DND-41 (cell line): ENCODE data around the gene ZBED2.

Experiments used
- ATAC-seq: fragments of 200-7000 bp; cut with Tn5 transposase; 3 replicates; pipeline ENCODE4 v1.9.1; 2021; ENCODE audit warnings: low read depth; ENCODE audit not compliant: insufficient read depth
- DNase-seq: peaks from one replicate; pipeline ENCODE4 v3.0.0-alpha.2; 2020
- H2AFZ ChIP-seq: 2 replicates; pipeline ENCODE4 v1.6.0; 2012; ENCODE audit warnings: low read depth, low read length
- H3K27ac ChIP-seq: 2 replicates; pipeline ENCODE4 v1.5.1; 2012; ENCODE audit warnings: low read length, inconsistent platforms
- H3K27me3 ChIP-seq: fragments of 200-600 bp; sonication (generic); 2 replicates; pipeline ENCODE4 v1.6.0; 2012; ENCODE audit warnings: low read length, mild to moderate bottlenecking, inconsistent platforms; ENCODE audit not compliant: insufficient read depth, poor library complexity
- H3K36me3 ChIP-seq: 2 replicates; pipeline ENCODE4 v1.5.1; 2012; ENCODE audit warnings: low read length, inconsistent platforms; ENCODE audit not compliant: insufficient read depth
- H3K4me1 ChIP-seq: 2 replicates; pipeline ENCODE4 v1.5.1; 2012; ENCODE audit warnings: mild to moderate bottlenecking, low read length; ENCODE audit not compliant: insufficient read depth
- H3K4me2 ChIP-seq: 2 replicates; pipeline ENCODE4 v1.6.0; 2012; ENCODE audit warnings: mild to moderate bottlenecking, moderate library complexity, low read length, inconsistent platforms; ENCODE audit not compliant: insufficient read depth
- H3K4me3 ChIP-seq, 2 experiments: fragments of 200-600 bp in 1 of 2; shearing (Covaris generic) in 1 of 2; 2 replicates each; pipeline ENCODE4 v1.5.1; 2012 to 2016; ENCODE audit warnings: inconsistent platforms in 2 of 2, low read length in 2 of 2, mild to moderate bottlenecking in 2 of 2, low read depth in 1 of 2, moderate library complexity in 1 of 2
- H3K79me2 ChIP-seq: 2 replicates; pipeline ENCODE4 v1.6.0; 2012; ENCODE audit warnings: low read length, inconsistent platforms; ENCODE audit not compliant: insufficient read depth
- H3K9ac ChIP-seq: 2 replicates; pipeline ENCODE4 v1.6.0; 2012; ENCODE audit warnings: low read depth, mild to moderate bottlenecking, inconsistent platforms, low read length, moderate library complexity
- H3K9me3 ChIP-seq: 2 replicates; pipeline ENCODE4 v1.5.1; 2012; ENCODE audit warnings: low read length, moderate library complexity, mild to moderate bottlenecking, inconsistent platforms; ENCODE audit not compliant: insufficient read depth, severe bottlenecking
- H4K20me1 ChIP-seq: 2 replicates; pipeline ENCODE4 v1.6.0; 2012; ENCODE audit warnings: low read length; ENCODE audit not compliant: insufficient read depth
- EZH2 ChIP-seq: IDR thresholded peaks from 3 replicates; pipeline ENCODE4 v1.6.1; 2012; ENCODE audit warnings: borderline replicate concordance, low read depth, mild to moderate bottlenecking, moderate library complexity, low read length, inconsistent platforms; ENCODE audit not compliant: severe bottlenecking
- TF ChIP-seq, protein P1 (sequence below): IDR thresholded peaks from 2 replicates; pipeline ENCODE4 v1.5.1; 2012; ENCODE audit warnings: borderline replicate concordance, low read length, moderate library complexity, mild to moderate bottlenecking; ENCODE audit not compliant: poor library complexity, severe bottlenecking; ENCODE audit errors: extremely low read depth

ZBED2 gene

DNA sequence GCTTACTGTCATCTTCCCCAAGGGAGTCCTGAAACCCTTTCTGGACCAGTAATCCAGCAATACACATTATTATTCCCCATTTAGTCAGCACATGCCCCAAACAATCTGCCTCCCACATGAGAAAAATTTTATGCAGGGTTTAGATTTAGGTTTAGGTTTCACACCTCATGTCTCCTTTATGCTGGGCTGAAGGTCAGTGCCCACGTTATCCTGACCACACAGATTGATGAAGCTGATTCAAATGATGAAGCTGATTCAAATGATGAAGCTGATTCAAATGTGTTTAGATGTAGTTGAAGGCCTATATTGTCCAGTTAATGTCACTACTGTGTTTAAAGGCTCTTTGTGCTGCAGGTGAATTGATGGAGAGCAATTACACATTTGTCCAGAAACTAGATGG, 18.1 kb upstream of the ZBED2 start:
- no peak for TF ChIP-seq EZH2
- TF ChIP-seq, protein P1, sequence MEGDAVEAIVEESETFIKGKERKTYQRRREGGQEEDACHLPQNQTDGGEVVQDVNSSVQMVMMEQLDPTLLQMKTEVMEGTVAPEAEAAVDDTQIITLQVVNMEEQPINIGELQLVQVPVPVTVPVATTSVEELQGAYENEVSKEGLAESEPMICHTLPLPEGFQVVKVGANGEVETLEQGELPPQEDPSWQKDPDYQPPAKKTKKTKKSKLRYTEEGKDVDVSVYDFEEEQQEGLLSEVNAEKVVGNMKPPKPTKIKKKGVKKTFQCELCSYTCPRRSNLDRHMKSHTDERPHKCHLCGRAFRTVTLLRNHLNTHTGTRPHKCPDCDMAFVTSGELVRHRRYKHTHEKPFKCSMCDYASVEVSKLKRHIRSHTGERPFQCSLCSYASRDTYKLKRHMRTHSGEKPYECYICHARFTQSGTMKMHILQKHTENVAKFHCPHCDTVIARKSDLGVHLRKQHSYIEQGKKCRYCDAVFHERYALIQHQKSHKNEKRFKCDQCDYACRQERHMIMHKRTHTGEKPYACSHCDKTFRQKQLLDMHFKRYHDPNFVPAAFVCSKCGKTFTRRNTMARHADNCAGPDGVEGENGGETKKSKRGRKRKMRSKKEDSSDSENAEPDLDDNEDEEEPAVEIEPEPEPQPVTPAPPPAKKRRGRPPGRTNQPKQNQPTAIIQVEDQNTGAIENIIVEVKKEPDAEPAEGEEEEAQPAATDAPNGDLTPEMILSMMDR: no peak
- H3K36me3 ChIP-seq: peaks cover 84% of the 10 kb centered on the region
- ATAC-seq: no peak
- 0 out of 2 replicates have a peak, but pooled peaks cover 2% of the 10 kb centered on the region for H3K79me2 ChIP-seq
- no peak overlapping the region for H2AFZ ChIP-seq
- no peaks in the 10 kb centered on the region; the same call in 1 of the 2 replicates for H4K20me1 ChIP-seq
- peaks cover 26% of the 10 kb centered on the region for H3K9me3 ChIP-seq
- H3K4me2 ChIP-seq: no peak overlapping the region
- H3K4me1 ChIP-seq: peaks cover 54% of the 10 kb centered on the region
- no peak overlapping the region for H3K27ac ChIP-seq
- no peak overlapping the region for H3K4me3 ChIP-seq
- no peaks in the 10 kb centered on the region for H3K27me3 ChIP-seq
- DNase-seq: no peak
- no peak overlapping the region for H3K9ac ChIP-seq

DNA sequence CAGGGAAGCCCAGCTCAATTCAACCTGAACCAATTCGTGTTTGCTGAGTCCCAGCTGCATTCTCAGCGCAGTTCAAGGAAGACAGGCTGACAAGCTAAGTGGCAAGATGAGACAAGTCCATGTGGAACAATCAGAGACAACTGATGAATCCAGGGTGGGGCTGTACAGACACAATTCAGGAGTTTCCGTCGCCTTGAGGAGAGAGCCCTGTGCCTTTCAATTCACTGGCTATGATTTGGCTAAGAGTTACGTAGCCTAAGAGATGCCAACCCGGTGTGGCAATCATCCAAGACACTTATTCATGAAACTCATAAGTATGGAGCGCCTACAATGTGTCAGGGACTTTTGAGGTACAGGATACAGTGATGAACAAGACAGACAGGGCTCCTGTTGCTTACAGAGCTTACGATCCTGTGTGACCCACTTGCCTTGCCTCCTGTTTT, 15.5 kb upstream of the ZBED2 start:
- Histone ChIP-seq H3K79me2 (0 out of 2 replicates have a peak, but pooled peaks cover 2% of the 10 kb centered on the region), H3K9ac (peak overlapping the region; percentile 14; the same call in 1 of the 2 replicates), H3K27ac (peak overlapping the region; percentile 72), H3K4me3 (peak overlapping the region in 1 of 2 experiments; percentile 45; a peak in 2 of 4 replicates), H3K4me1 (peaks cover 52% of the 10 kb centered on the region), H3K9me3 (peaks cover 6% of the 10 kb centered on the region), H3K27me3 (no peaks in the 10 kb centered on the region), H2AFZ (no peak overlapping the region), H3K4me2 (peak overlapping the region; percentile 66), H4K20me1 (no peaks in the 10 kb centered on the region; the same call in 1 of the 2 replicates), H3K36me3 (peaks cover 83% of the 10 kb centered on the region)
- peak; percentile 81 for ATAC-seq
- DNase-seq: peak; percentile 63
- TF ChIP-seq EZH2: no peak
- TF ChIP-seq, protein P1: no peak

DNA sequence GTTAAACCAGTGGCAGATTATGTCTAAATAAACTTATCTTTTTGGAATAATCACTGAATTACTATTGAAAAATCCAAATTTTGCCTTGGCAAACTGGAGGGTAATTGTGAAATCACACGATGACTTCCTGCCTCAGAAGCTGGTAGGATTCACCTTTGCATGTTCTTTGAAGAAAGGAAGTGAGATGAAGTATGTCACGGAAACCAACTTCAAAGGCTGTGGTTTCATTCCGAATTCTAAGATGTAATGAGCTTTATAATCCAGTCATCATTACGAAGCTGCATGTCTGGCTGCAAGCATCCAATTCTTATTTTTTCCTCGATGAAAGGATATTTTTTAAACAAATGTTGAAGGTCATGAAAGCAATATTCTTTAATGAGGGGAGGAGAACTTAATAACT, 15.0 kb upstream of the ZBED2 start:
- peak; percentile 61 for DNase-seq
- TF ChIP-seq, protein P1: no peak
- TF ChIP-seq EZH2: no peak
- H3K79me2 ChIP-seq: 0 out of 2 replicates have a peak, but pooled peaks cover 2% of the 10 kb centered on the region
- no peaks in the 10 kb centered on the region; the same call in 1 of the 2 replicates for H4K20me1 ChIP-seq
- H3K4me3 ChIP-seq: peak overlapping the region in 1 of 2 experiments; percentile 45; a peak in 2 of 4 replicates
- peak overlapping the region; percentile 72 for H3K27ac ChIP-seq
- no peak overlapping the region for H2AFZ ChIP-seq
- ATAC-seq: peak; percentile 92
- H3K4me1 ChIP-seq: peaks cover 48% of the 10 kb centered on the region
- peak overlapping the region; percentile 66 for H3K4me2 ChIP-seq
- peaks cover 83% of the 10 kb centered on the region for H3K36me3 ChIP-seq
- H3K9me3 ChIP-seq: peaks cover 3% of the 10 kb centered on the region
- H3K27me3 ChIP-seq: no peaks in the 10 kb centered on the region
- peak overlapping the region; percentile 19; the same call in 1 of the 2 replicates for H3K9ac ChIP-seq
